Fibroblast of lung (primary cell): Measurements from ENCODE around the gene CHST8. TPM values are rescaled to one million over a fixed set of nuclear protein-coding genes. Genes with fewer than 3 reads are reported as not detected.

Experiments
- DNase-seq, 2 donors: peaks; one replicate each; pipeline versions ENCODE4 v3.0.0 to v3.0.0-alpha.2; 2010; ENCODE audit warnings: low read depth in 2 of 2
- H2AFZ ChIP-seq: 2 replicates; pipeline ENCODE4 v1.5.1; 2012; ENCODE audit warnings: low read length, control low read depth, inconsistent platforms
- H3K27ac ChIP-seq: 2 replicates; pipeline ENCODE4 v1.5.1; 2011; ENCODE audit warnings: low read length, control low read depth; ENCODE audit not compliant: insufficient read depth
- H3K27me3 ChIP-seq: 2 replicates; pipeline ENCODE4 v1.5.1; 2011; ENCODE audit warnings: mild to moderate bottlenecking, low read length; ENCODE audit not compliant: control insufficient read depth, insufficient read depth
- H3K36me3 ChIP-seq: 2 replicates; pipeline ENCODE4 v1.5.1; 2011; ENCODE audit warnings: low read length; ENCODE audit not compliant: control insufficient read depth, insufficient read depth
- H3K4me1 ChIP-seq: 2 replicates; pipeline ENCODE4 v1.5.1; 2011; ENCODE audit warnings: low read length; ENCODE audit not compliant: control insufficient read depth, insufficient read depth; ENCODE audit errors: extremely low read depth
- H3K4me2 ChIP-seq: 2 replicates; pipeline ENCODE4 v1.5.1; 2011; ENCODE audit warnings: low read length, control low read depth; ENCODE audit not compliant: insufficient read depth; ENCODE audit errors: extremely low read depth
- H3K4me3 ChIP-seq, 4 experiments: fragments of 200-600 bp in 1 of 4; sonication (generic) in 1 of 4; replicated peaks in 1 of 4; 2 replicates each; pipeline ENCODE4 v1.5.1; 2011 to 2016; ENCODE audit warnings: low read length in 4 of 4, low read depth in 3 of 4, mild to moderate bottlenecking in 3 of 4, control low read depth in 2 of 4, inconsistent platforms in 1 of 4, mixed read lengths in 1 of 4; ENCODE audit not compliant: insufficient read depth in 1 of 4; ENCODE audit errors: control extremely low read depth in 1 of 4
- H3K79me2 ChIP-seq: 2 replicates; pipeline ENCODE4 v1.5.1; 2012; ENCODE audit warnings: mild to moderate bottlenecking, low read length, inconsistent platforms; ENCODE audit not compliant: control insufficient read depth, insufficient read depth
- H3K9ac ChIP-seq: 2 replicates; pipeline ENCODE4 v1.5.1; 2011; ENCODE audit warnings: mild to moderate bottlenecking, low read length, control low read depth; ENCODE audit not compliant: insufficient read depth
- H3K9me3 ChIP-seq: 2 replicates; pipeline ENCODE4 v1.5.1; 2012; ENCODE audit warnings: low read depth, low read length; ENCODE audit not compliant: control insufficient read depth, insufficient read depth
- H4K20me1 ChIP-seq: 2 replicates; pipeline ENCODE4 v1.5.1; 2011; ENCODE audit warnings: low read length; ENCODE audit not compliant: control insufficient read depth, insufficient read depth; ENCODE audit errors: extremely low read depth
- EZH2 ChIP-seq: IDR thresholded peaks from 2 replicates; pipeline ENCODE4 v1.5.1; 2012; ENCODE audit warnings: low read length, control low read depth, mild to moderate bottlenecking; ENCODE audit errors: missing control alignments
- polyA plus RNA-seq, 2 donors: library from polyadenylated mRNA; depleted of rRNA in 1 of 2; stranded (reverse) in 1 of 2; unstranded in 1 of 2; fragments of >200 nt; gene quantifications; 2 replicates each; pipeline ENCODE4 v1.2.1, GENCODE V29; 2011 to 2012; ENCODE audit warnings: missing spikeins in 1 of 2
- total RNA-seq: library from RNA; depleted of rRNA; stranded (reverse); fragments of >200 nt; gene quantifications from 2 replicates; pipeline ENCODE4 v1.2.1, GENCODE V29; 2014
- TF ChIP-seq, protein P1 (sequence below), 2 donors: IDR thresholded peaks in 1 of 2; conservative IDR thresholded peaks in 1 of 2; 1 replicate in 1 of 2; 2 replicates in 1 of 2; pipeline ENCODE4 v1.5.1; 2011 to 2012; ENCODE audit warnings: low read length in 2 of 2, control low read depth in 1 of 2, inconsistent platforms in 1 of 2, low read depth in 1 of 2, mild to moderate bottlenecking in 1 of 2

The CHST8 gene
- total and polyA plus RNA-seq, 2 donors (not counting 1 experiment from before 2014, with no cell fraction given): not detected

DNA sequence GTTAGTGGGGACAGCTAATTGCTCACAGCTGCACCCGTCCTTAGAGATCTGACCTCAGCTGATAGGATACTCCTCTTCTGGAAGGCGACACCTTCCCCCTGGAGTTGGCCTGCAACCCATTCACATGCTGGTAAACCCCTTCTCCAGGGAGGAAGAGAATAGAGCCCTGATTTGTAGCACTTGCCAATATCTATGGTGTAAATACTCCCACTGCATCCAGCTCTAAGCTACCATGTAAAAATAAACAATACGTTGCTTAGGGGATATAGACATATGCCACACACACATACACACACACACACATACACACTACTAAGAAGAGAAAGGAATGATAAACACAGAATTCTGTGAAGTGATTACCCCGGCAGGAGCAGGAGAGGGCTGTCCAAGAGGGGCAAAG lies 125.5 kb downstream of the CHST8 start:
- H3K27ac ChIP-seq: no peak overlapping the region
- no peak for DNase-seq
- H3K4me1 ChIP-seq: no peaks in the 10 kb centered on the region
- H3K36me3 ChIP-seq: no peaks in the 10 kb centered on the region
- no peaks in the 10 kb centered on the region for H4K20me1 ChIP-seq
- H3K4me3 ChIP-seq: no peak overlapping the region
- TF ChIP-seq, protein P1, sequence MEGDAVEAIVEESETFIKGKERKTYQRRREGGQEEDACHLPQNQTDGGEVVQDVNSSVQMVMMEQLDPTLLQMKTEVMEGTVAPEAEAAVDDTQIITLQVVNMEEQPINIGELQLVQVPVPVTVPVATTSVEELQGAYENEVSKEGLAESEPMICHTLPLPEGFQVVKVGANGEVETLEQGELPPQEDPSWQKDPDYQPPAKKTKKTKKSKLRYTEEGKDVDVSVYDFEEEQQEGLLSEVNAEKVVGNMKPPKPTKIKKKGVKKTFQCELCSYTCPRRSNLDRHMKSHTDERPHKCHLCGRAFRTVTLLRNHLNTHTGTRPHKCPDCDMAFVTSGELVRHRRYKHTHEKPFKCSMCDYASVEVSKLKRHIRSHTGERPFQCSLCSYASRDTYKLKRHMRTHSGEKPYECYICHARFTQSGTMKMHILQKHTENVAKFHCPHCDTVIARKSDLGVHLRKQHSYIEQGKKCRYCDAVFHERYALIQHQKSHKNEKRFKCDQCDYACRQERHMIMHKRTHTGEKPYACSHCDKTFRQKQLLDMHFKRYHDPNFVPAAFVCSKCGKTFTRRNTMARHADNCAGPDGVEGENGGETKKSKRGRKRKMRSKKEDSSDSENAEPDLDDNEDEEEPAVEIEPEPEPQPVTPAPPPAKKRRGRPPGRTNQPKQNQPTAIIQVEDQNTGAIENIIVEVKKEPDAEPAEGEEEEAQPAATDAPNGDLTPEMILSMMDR (conservative IDR thresholded peaks at IDR 0.05 in 1 of 2, IDR thresholded peaks at IDR 0.05 in 1 of 2; ENCODE audit: low read depth in 1 of 2, low read length in 2 of 2): no peak
- no peak for TF ChIP-seq EZH2
- no peaks in the 10 kb centered on the region for H3K79me2 ChIP-seq
- no peak overlapping the region for H3K9ac ChIP-seq
- no peak overlapping the region for H2AFZ ChIP-seq
- H3K27me3 ChIP-seq: no peaks in the 10 kb centered on the region
- no peaks in the 10 kb centered on the region for H3K9me3 ChIP-seq
- no peak overlapping the region for H3K4me2 ChIP-seq

DNA sequence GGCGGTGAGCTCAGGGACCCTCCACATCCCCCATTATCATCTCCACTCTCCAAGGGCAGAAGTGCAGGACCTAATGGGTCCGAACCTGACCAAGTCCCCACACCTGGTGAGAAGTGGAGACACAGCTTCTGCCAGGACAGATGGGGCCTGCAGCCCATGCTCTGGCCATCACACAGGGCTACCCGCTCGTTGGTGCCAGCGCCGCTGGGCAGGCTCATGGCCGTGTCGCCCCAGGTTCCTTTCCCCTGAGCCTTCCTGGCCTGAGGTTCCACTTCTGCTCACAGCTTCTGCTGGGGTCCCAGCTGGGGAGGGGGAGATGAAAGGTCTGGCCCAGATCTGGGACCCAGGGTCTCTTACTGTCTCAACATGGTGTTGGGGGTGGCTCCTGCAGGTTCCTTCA lies 126.5 kb downstream of the CHST8 start:
- DNase-seq: no peak
- Histone ChIP-seq H3K9ac (no peak overlapping the region), H3K36me3 (no peaks in the 10 kb centered on the region), H2AFZ (no peak overlapping the region), H3K79me2 (no peaks in the 10 kb centered on the region), H3K27ac (no peak overlapping the region), H3K4me3 (no peak overlapping the region), H3K9me3 (no peaks in the 10 kb centered on the region), H3K4me1 (no peaks in the 10 kb centered on the region), H3K4me2 (no peak overlapping the region), H4K20me1 (no peaks in the 10 kb centered on the region), H3K27me3 (no peaks in the 10 kb centered on the region)
- no peak for TF ChIP-seq EZH2
- TF ChIP-seq, protein P1 (conservative IDR thresholded peaks at IDR 0.05 in 1 of 2, IDR thresholded peaks at IDR 0.05 in 1 of 2; ENCODE audit: low read depth in 1 of 2, low read length in 2 of 2): no peak

DNA sequence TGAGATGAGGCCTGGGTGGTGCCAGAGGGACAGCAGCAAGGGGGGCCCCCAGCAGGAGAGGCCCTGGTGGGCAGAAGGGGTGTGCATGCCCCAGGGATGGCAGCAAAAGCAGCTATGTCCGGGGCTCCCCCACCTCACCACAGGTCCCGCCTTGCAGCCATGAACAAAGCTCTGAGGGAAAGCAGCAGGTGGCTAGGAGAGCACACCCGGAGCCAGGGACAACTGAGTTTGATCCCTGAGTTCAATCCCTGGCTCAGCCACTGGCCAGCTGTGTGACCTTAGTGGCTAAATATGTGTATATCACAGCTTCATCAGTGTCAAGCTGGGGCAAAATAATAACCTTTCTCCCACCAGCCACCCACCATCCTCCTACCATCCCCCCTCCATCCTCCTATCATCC lies 127.3 kb downstream of the CHST8 start:
- no peak overlapping the region for H3K9ac ChIP-seq
- no peak for DNase-seq
- no peak overlapping the region for H3K4me3 ChIP-seq
- H3K27ac ChIP-seq: no peak overlapping the region
- no peaks in the 10 kb centered on the region for H3K36me3 ChIP-seq
- no peaks in the 10 kb centered on the region for H3K27me3 ChIP-seq
- no peak overlapping the region for H2AFZ ChIP-seq
- no peak overlapping the region for H3K4me2 ChIP-seq
- no peaks in the 10 kb centered on the region for H4K20me1 ChIP-seq
- H3K4me1 ChIP-seq: no peaks in the 10 kb centered on the region
- H3K79me2 ChIP-seq: no peaks in the 10 kb centered on the region
- TF ChIP-seq EZH2: no peak
- TF ChIP-seq, protein P1 (conservative IDR thresholded peaks at IDR 0.05 in 1 of 2, IDR thresholded peaks at IDR 0.05 in 1 of 2; ENCODE audit: low read depth in 1 of 2, low read length in 2 of 2): no peak
- H3K9me3 ChIP-seq: no peaks in the 10 kb centered on the region
